SK-N-MC (cell line): Measurements from ENCODE around the gene ZBTB7A.

Source experiments
- DNase-seq: peaks from one replicate; pipeline ENCODE4 v3.0.0-alpha.2; 2011; ENCODE audit warnings: low read depth, low spot score
- H3K27ac ChIP-seq: fragments of 200-600 bp; sonication (generic); 2 replicates; pipeline ENCODE4 v1.5.1; 2016; ENCODE audit warnings: mixed run types
- H3K36me3 ChIP-seq: fragments of 200-600 bp; sonication (generic); 2 replicates; pipeline ENCODE4 v1.6.1; 2017; ENCODE audit warnings: antibody characterized with exemption, low read length, mixed read lengths; ENCODE audit not compliant: insufficient read depth
- H3K4me3 ChIP-seq: fragments of 200-600 bp; sonication (generic); 2 replicates; pipeline ENCODE4 v1.5.1; 2016
- H3K9ac ChIP-seq: fragments of 200-600 bp; sonication (generic); 2 replicates; pipeline ENCODE4 v1.8.0; 2017; ENCODE audit warnings: mixed run types, mixed read lengths; ENCODE audit not compliant: insufficient read length
- H3K9me3 ChIP-seq: fragments of 200-600 bp; sonication (generic); 2 replicates; pipeline ENCODE4 v1.6.1; 2017; ENCODE audit warnings: low read depth, mild to moderate bottlenecking, antibody characterized with exemption, low read length, moderate library complexity, mixed read lengths
- EZH2 ChIP-seq: fragments of 200-600 bp; sonication (generic); IDR thresholded peaks from one replicate; pipeline ENCODE4 v1.6.1; 2017; ENCODE audit warnings: antibody characterized with exemption
- FOXP2 ChIP-seq: optimal IDR thresholded peaks from 2 replicates; pipeline ENCODE3; 2011; ENCODE audit warnings: mild to moderate bottlenecking, moderate library complexity; ENCODE audit not compliant: insufficient read depth; ENCODE audit errors: extremely low read length, control extremely low read depth
- POLR2AphosphoS5 ChIP-seq: IDR thresholded peaks from 2 replicates; pipeline ENCODE4 v1.6.1; 2012; ENCODE audit warnings: mild to moderate bottlenecking, low read depth, low read length, borderline replicate concordance

The ZBTB7A gene

DNA sequence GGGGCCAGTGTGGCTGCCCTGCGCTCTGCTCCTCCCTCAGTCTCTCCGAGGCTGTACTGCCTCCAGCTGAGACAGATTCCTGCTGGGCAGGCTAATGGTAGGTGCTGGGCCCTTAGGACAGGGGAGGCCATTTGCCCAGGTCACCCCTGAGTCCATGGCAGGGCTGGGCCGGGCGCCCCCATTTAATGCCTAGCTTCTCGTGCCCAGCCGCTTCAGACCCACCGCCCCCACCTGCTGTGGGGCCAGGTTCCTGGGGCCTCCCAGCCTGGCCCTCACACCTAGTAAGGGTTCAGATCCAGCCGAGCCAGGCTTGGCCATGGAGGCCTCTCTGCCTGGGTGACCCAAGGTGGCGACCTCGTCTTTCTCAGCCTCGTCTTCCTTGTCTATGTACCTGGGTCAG, 41.4 kb downstream of the ZBTB7A start:
- no peak for DNase-seq

DNA sequence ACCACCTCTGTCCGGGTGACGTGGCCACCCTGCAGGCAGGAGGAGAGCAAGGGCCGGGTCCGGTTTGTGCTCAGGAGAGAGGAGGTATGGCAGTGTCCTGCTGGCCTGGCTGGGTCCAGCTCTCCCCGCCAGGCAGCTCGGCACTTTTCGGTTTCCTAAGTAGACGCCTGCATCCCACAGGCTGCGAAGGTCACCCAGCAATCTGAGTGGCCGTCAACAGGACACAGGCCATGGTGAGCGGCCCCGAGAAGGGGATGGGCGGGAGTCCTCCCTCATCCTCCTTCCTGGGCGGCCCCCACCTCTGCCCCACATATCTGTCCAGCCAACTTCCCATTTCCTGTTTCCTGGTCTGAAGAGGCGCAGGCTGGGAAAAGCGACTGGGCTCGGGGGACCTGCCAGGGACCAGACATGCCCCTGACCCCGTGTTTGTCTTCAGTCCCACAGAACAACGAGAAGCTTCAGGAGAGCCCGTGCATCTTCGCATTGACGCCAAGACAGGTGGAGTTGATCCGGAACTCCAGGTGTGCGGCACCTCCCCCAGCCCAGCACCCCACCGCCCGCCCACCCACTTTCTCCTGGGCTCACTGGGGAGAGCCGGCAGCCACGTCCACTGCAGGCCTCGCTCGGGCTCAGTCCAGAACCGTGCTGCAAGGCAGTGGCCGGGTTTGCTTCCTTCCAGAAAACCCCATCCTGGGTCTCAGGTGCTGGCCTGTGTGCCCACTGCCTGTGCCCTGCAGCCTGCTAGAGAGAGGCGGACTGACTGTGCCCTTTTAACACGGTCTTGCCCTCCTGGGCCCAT, 42.9 kb downstream of the ZBTB7A start:
- Histone ChIP-seq H3K9ac (no peak overlapping the region), H3K36me3 (peaks cover 20% of the 10 kb centered on the region; the same call in 1 of the 2 replicates)
- no peak for DNase-seq

More for the DNA sequence above, 41.4 kb downstream of the ZBTB7A start:
- H3K9me3 ChIP-seq, result no peaks in the 10 kb centered on the region
- no peak for TF ChIP-seq EZH2
- TF ChIP-seq POLR2AphosphoS5, result no peak
- no peak for TF ChIP-seq FOXP2
- no peak overlapping the region for H3K4me3 ChIP-seq
- H3K9ac ChIP-seq, result no peak overlapping the region
- no peak overlapping the region for H3K27ac ChIP-seq
- peaks cover 27% of the 10 kb centered on the region; the same call in 1 of the 2 replicates for H3K36me3 ChIP-seq

DNA sequence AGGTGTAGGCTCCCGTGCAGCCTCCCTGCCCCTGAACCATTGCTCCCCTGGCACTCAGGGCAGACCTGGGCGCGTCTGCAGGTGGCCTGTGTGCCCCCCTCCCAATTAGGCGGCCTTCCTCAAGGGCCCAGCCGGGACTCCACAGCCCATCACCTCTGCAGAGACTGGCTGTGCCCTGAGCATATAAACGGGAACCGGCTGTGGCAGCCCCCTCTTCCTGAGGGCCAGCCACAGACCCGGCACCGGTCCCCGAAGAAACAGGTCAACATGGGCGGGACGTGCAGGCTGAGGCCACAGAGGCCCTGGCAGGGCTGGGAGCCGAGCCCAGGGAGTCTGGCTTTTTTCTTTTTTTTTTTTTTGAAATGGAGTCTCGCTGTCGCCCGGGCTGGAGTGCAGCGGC, 47.1 kb downstream of the ZBTB7A start:
- Histone ChIP-seq H3K9ac (no peak overlapping the region), H3K9me3 (no peaks in the 10 kb centered on the region), H3K4me3 (no peak overlapping the region), H3K27ac (no peak overlapping the region), H3K36me3 (peaks cover 16% of the 10 kb centered on the region; the same call in 1 of the 2 replicates)
- DNase-seq, result no peak
- no peak for TF ChIP-seq POLR2AphosphoS5
- no peak for TF ChIP-seq FOXP2
- TF ChIP-seq EZH2, result no peak

More for the DNA sequence above, 42.9 kb downstream of the ZBTB7A start:
- H3K4me3 ChIP-seq, result no peak overlapping the region
- H3K27ac ChIP-seq, result no peak overlapping the region
- TF ChIP-seq EZH2 (no peak), POLR2AphosphoS5 (no peak), FOXP2 (no peak)
- no peaks in the 10 kb centered on the region for H3K9me3 ChIP-seq

DNA sequence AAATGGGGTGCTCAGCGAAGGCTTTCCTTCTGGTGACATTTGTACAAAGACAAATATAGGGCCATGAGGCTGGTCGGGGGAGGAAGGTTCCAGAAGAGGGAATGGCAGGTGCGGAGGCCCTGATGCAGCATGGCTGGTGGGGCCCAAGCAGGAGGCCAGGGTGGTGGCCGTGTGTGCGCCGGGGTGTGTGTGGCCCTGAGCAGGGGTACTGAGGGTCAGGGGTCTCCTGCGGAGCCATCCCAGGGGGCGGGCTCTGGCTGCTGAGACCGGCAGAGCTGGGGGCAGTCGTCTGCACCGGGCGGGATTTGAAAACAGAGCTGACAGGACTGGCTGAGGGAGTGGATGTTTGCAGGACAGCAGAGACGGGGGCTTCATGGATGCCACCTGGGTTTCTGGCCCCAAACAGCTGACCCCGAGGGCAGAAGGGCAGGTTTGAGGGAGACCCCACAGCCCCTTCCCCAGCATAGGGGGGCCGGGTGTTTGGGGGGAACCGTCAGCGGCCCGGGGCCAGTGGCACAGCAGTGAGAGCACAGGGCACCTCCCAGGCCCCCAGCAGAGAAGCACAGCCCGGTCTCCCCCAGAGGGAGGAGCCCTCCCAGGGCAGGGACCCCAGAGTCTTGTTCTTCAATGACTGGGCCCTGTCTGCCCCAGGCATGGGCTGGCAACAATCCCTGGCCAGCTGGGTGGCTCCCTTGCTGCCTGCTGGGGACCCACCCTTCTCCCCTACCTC, 47.8 kb downstream of the ZBTB7A start:
- no peak for DNase-seq
- Histone ChIP-seq H3K36me3 (peaks cover 21% of the 10 kb centered on the region; the same call in 1 of the 2 replicates), H3K4me3 (no peak overlapping the region), H3K9me3 (no peaks in the 10 kb centered on the region), H3K27ac (0 out of 2 replicates have a peak overlapping the region, but pooled peaks have one; percentile 49), H3K9ac (no peak overlapping the region)
- TF ChIP-seq FOXP2, result no peak
- TF ChIP-seq POLR2AphosphoS5, result no peak
- TF ChIP-seq EZH2, result no peak

DNA sequence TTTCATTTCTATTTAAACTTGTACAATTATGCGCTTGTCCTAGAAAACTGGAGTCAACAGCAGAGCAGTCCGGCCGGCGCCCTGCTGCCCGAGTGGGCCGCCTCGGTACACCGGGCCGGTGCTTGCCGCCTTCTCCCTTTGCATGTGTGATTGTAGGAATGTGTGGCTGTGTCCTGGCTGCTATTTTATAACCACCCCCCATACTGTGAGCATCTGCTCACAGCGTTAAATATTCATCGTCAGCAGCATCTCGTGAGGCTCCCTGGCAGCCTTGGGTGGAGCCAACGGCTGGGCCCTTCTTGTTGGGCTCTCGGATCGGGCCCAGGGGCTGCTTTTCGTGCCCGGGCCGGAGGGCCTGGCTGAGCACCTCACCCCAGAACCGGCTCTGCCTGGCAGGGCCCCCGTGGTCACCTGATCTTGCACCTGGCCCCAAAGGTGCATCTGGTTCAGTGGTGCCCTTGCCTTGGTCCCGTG, 48.5 kb downstream of the ZBTB7A start:
- DNase-seq, result no peak
- H3K9ac ChIP-seq, result no peak overlapping the region
- H3K4me3 ChIP-seq, result peak overlapping the region; percentile 41
- H3K9me3 ChIP-seq, result no peaks in the 10 kb centered on the region
- H3K36me3 ChIP-seq, result peaks cover 23% of the 10 kb centered on the region; the same call in 1 of the 2 replicates
- TF ChIP-seq FOXP2, result no peak
- TF ChIP-seq POLR2AphosphoS5, result no peak
- TF ChIP-seq EZH2, result no peak
- peak overlapping the region; percentile 71 for H3K27ac ChIP-seq

DNA sequence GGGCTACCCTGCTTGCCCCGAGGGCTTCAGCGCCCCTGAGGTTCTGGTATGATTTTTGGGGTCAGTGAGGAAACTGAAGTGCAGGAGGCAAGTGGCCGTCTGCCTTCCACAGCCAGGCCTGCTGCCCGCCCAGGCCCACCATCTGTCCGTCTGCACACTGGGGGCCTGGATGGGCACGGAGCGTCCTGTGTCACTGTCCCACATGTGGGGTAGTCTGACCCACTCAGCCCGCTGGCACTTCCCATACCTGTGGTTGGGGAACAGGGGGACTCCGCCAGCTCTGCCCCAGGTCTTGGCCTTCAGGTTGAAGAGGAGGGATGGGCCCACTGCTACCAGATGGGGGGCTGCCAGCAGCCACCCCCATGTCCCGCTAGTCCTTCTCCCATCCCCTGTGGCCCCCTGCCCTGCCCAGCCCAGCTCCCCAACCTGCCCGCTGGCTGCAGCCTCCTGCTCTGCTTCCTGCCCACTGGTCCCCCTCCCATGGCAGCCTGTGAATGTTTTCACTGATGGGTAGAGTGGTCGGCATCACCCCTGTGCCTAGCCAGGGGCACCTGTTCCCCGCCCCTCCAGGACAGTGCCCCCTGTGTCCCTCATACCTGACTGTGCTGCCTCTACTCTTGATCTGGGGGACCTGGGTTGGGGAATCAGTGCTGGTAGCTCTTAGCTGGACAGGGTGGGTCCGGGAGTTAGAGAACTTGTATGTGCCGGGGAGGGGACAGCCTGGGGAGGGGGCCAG, 49.6 kb downstream of the ZBTB7A start:
- Histone ChIP-seq H3K36me3 (peaks cover 28% of the 10 kb centered on the region; the same call in 1 of the 2 replicates), H3K27ac (peak overlapping the region; percentile 71; the same call in 1 of the 2 replicates), H3K9ac (no peak overlapping the region), H3K4me3 (no peak overlapping the region), H3K9me3 (no peaks in the 10 kb centered on the region)
- DNase-seq, result no peak
- TF ChIP-seq FOXP2, result no peak
- no peak for TF ChIP-seq POLR2AphosphoS5
- no peak for TF ChIP-seq EZH2

DNA sequence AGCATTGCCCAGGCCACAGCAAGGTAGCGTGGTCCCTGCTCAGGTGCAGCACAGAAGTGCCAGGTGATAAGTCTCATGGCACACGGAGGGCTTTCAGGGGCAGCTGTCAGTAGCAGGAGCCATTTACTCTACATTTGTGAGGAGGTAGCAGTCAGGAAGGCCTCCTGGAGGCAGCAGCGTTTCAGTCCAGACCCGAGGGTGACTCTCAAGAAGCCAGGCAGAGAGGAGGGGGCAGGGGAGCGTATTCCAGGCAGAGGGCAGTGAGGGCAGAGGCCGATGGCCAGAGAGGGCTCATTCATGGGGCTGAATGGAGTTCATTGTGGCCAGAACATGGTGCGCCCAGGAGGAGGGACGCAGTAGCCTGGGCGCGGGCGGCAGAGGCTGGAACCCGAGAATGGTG, 50.2 kb downstream of the ZBTB7A start:
- no peak for DNase-seq
- Histone ChIP-seq H3K9ac (no peak overlapping the region), H3K36me3 (peaks cover 23% of the 10 kb centered on the region; the same call in 1 of the 2 replicates), H3K9me3 (no peaks in the 10 kb centered on the region), H3K27ac (no peak overlapping the region), H3K4me3 (no peak overlapping the region)
- no peak for TF ChIP-seq FOXP2
- TF ChIP-seq EZH2, result no peak
- no peak for TF ChIP-seq POLR2AphosphoS5
